HepG2 (cell line): ENCODE measurements around the gene DAPK1. TPM values are rescaled to one million over a fixed set of nuclear protein-coding genes. Genes with fewer than 3 reads are reported as not detected.

Experiments
- ATF7-NPFF ChIP-seq: sonication (generic); formaldehyde crosslinking; IDR thresholded peaks from 2 replicates; pipeline ENCODE4 v1.8.1; 2023; ENCODE audit warnings: mild to moderate bottlenecking, low read depth, missing genetic modification reagents, moderate library complexity
- FOSL2 ChIP-seq: sonication (generic); formaldehyde crosslinking; IDR thresholded peaks from 2 replicates; pipeline ENCODE4 v1.4.0; 2020; ENCODE audit warnings: missing genetic modification reagents
- HDAC1 ChIP-seq: sonication (generic); formaldehyde crosslinking; IDR thresholded peaks from 2 replicates; pipeline ENCODE4 v1.5.1; 2020; ENCODE audit warnings: mild to moderate bottlenecking, missing genetic modification reagents
- KMT2B ChIP-seq: IDR thresholded peaks from 2 replicates; pipeline ENCODE4 v1.6.1; 2016; ENCODE audit warnings: missing genetic modification reagents, missing compliant biosample characterization
- MTA3 ChIP-seq: sonication (generic); formaldehyde crosslinking; IDR thresholded peaks from 2 replicates; pipeline ENCODE4 v1.4.0; 2020; ENCODE audit warnings: missing genetic modification reagents
- NCOA5 ChIP-seq: sonication (generic); formaldehyde crosslinking; IDR thresholded peaks from 2 replicates; pipeline ENCODE4 v1.4.0; 2020; ENCODE audit warnings: missing genetic modification reagents
- NFYC ChIP-seq: IDR thresholded peaks from 2 replicates; pipeline ENCODE4 v1.6.1; 2016; ENCODE audit warnings: missing genetic modification reagents, missing compliant biosample characterization
- PAF1 ChIP-seq: IDR thresholded peaks from 2 replicates; pipeline ENCODE4 v1.6.1; 2016; ENCODE audit warnings: missing genetic modification reagents, missing compliant biosample characterization
- PHF8 ChIP-seq: sonication (generic); formaldehyde crosslinking; IDR thresholded peaks from 2 replicates; pipeline ENCODE4 v1.5.0; 2020; ENCODE audit warnings: missing genetic modification reagents
- TCF7 ChIP-seq: sonication (generic); IDR thresholded peaks from 2 replicates; pipeline ENCODE4 v1.6.1; 2016; ENCODE audit warnings: antibody characterized with exemption, low read depth
- WIZ ChIP-seq: sonication (generic); formaldehyde crosslinking; IDR thresholded peaks from 2 replicates; pipeline ENCODE4 v1.5.1; 2020; ENCODE audit warnings: mild to moderate bottlenecking, missing genetic modification reagents
- ZBTB21 ChIP-seq: sonication (generic); formaldehyde crosslinking; IDR thresholded peaks from 2 replicates; pipeline ENCODE4 v1.4.0; 2020; ENCODE audit warnings: missing genetic modification reagents
- ZBTB42 ChIP-seq: sonication (generic); formaldehyde crosslinking; IDR thresholded peaks from 2 replicates; pipeline ENCODE4 v1.5.0; 2020; ENCODE audit warnings: mild to moderate bottlenecking, missing genetic modification reagents
- ZFP82 ChIP-seq: sonication (generic); formaldehyde crosslinking; IDR thresholded peaks from 2 replicates; pipeline ENCODE4 v1.5.1; 2020; ENCODE audit warnings: mild to moderate bottlenecking, missing genetic modification reagents, borderline replicate concordance
- ZNF350 ChIP-seq: sonication (generic); formaldehyde crosslinking; IDR thresholded peaks from 2 replicates; pipeline ENCODE4 v1.4.0; 2020; ENCODE audit warnings: mild to moderate bottlenecking, low read depth, missing genetic modification reagents, borderline replicate concordance
- ZNF510 ChIP-seq: sonication (generic); formaldehyde crosslinking; IDR thresholded peaks from 2 replicates; pipeline ENCODE4 v1.4.0; 2020; ENCODE audit warnings: low read depth, mild to moderate bottlenecking, missing genetic modification reagents
- ZNF644 ChIP-seq: IDR thresholded peaks from 2 replicates; pipeline ENCODE4 v1.6.1; 2016; ENCODE audit warnings: low read depth
- ZNF720 ChIP-seq: sonication (generic); formaldehyde crosslinking; IDR thresholded peaks from 2 replicates; pipeline ENCODE4 v1.4.0; 2020; ENCODE audit warnings: missing genetic modification reagents
- polyA plus RNA-seq, 8 experiments: library from polyadenylated mRNA; depleted of rRNA in 3 of 8; stranded (reverse) in 7 of 8; unstranded in 1 of 8; fragments of >200 nt; fragmentation: Illumina TruSeq in 4 of 8; extraction: Trizol in 4 of 8; gene quantifications; 2 replicates each; pipeline versions ENCODE4 v1.2.1 to v1.2.3, GENCODE V29; 2011 to 2016; ENCODE audit warnings: low read depth in 4 of 8, missing spikeins in 1 of 8, mixed read lengths in 1 of 8; ENCODE audit not compliant: insufficient read depth in 1 of 8
- total RNA-seq, 5 experiments: library from RNA; depleted of rRNA; stranded (reverse); fragments of >200 nt; fragmentation: Illumina TruSeq; extraction: Trizol; gene quantifications; 2 replicates each; pipeline ENCODE4 v1.2.3, GENCODE V29; 2016; ENCODE audit warnings: low read depth in 1 of 5
- TF ChIP-seq, protein P1 (sequence below): sonication (generic); formaldehyde crosslinking; IDR thresholded peaks from 2 replicates; pipeline ENCODE4 v1.4.0; 2020; ENCODE audit warnings: low read depth, mild to moderate bottlenecking, missing genetic modification reagents
- TF ChIP-seq, protein P2 (sequence below): IDR thresholded peaks from 2 replicates; pipeline ENCODE4 v1.6.1; 2016; ENCODE audit warnings: mild to moderate bottlenecking, missing biosample characterization, missing genetic modification reagents
- TF ChIP-seq, protein P3 (sequence below): sonication (generic); formaldehyde crosslinking; IDR thresholded peaks from 2 replicates; pipeline ENCODE4 v1.8.0; 2022; ENCODE audit warnings: mild to moderate bottlenecking, missing genetic modification reagents, moderate library complexity
- TF ChIP-seq, protein P4 (sequence below): sonication (generic); formaldehyde crosslinking; IDR thresholded peaks from 2 replicates; pipeline ENCODE4 v1.5.0; 2020; ENCODE audit warnings: mild to moderate bottlenecking, low read depth, missing genetic modification reagents, borderline replicate concordance
- TF ChIP-seq, protein P5 (sequence below): sonication (generic); formaldehyde crosslinking; IDR thresholded peaks from 2 replicates; pipeline ENCODE4; 2020; ENCODE audit warnings: missing genetic modification reagents, mild to moderate bottlenecking, borderline replicate concordance
- TF ChIP-seq, protein P6 (sequence below): sonication (generic); formaldehyde crosslinking; IDR thresholded peaks from 2 replicates; pipeline ENCODE4 v1.5.0; 2020; ENCODE audit warnings: missing genetic modification reagents

The DAPK1 gene
- total and polyA plus RNA-seq, 2 of the 13 experiments (the other 11 are each of a cell fraction or from before 2014, with no cell fraction given), result 35.7 to 35.9 TPM

DNA sequence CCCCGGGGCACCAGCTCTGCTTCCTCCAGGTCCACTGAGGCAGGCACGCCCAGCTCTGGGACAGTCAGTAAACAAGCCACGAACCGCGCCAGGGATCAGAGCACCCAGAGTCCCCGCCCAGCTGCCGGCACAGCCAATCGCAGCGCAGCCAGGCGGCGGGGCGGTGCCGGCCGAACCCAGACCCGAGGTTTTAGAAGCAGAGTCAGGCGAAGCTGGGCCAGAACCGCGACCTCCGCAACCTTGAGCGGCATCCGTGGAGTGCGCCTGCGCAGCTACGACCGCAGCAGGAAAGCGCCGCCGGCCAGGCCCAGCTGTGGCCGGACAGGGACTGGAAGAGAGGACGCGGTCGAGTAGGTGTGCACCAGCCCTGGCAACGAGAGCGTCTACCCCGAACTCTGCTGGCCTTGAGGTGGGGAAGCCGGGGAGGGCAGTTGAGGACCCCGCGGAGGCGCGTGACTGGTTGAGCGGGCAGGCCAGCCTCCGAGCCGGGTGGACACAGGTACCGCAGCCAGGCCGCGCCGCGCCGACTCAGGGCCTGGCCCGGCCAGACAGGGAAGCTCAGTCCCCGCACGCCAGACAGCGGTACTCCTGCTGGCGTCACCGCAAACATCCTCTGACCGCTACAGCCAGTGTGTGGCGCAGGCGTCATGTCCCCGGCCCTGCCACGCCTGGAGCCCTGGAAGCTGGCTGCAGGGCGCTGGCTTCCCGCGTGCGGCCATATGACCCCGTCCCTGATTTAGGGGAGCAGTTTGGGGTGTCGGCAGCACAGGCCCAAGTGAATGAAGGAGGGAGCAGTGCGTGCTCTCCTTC is 228.4 kb downstream of the DAPK1 start, which contains the start of gene CTSL (continued):
- TF ChIP-seq ZBTB21 (CRISPR knock-in tag) (peak; percentile 85), ZNF644 (CRISPR knock-in tag) (no peak), TCF7 (no peak), KMT2B (CRISPR knock-in tag) (peak; percentile 56; the same call in 1 of the 2 replicates), MTA3 (no peak), NFYC (CRISPR knock-in tag) (peak; percentile 58), FOSL2 (CRISPR knock-in tag) (peak; percentile 61; the same call in 1 of the 2 replicates), HDAC1 (CRISPR knock-in tag) (peak; percentile 80), ZNF350 (CRISPR knock-in tag) (peak; percentile 95; the same call in 1 of the 2 replicates), ZBTB42 (CRISPR knock-in tag) (no peak; the same call in 1 of the 2 replicates), ZFP82 (peak; percentile 67; the same call in 1 of the 2 replicates), PHF8 (peak; percentile 98), NCOA5 (no peak), ZNF510 (CRISPR knock-in tag) (no peak; the same call in 1 of the 2 replicates), ATF7-NPFF (peak; percentile 90; the same call in 1 of the 2 replicates), PAF1 (CRISPR knock-in tag) (no peak), WIZ (CRISPR knock-in tag) (peak; percentile 90), ZNF720 (CRISPR knock-in tag) (no peak)
- TF ChIP-seq, protein P1, sequence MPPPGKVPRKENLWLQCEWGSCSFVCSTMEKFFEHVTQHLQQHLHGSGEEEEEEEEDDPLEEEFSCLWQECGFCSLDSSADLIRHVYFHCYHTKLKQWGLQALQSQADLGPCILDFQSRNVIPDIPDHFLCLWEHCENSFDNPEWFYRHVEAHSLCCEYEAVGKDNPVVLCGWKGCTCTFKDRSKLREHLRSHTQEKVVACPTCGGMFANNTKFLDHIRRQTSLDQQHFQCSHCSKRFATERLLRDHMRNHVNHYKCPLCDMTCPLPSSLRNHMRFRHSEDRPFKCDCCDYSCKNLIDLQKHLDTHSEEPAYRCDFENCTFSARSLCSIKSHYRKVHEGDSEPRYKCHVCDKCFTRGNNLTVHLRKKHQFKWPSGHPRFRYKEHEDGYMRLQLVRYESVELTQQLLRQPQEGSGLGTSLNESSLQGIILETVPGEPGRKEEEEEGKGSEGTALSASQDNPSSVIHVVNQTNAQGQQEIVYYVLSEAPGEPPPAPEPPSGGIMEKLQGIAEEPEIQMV (CRISPR knock-in tag), result no peak
- TF ChIP-seq, protein P2, sequence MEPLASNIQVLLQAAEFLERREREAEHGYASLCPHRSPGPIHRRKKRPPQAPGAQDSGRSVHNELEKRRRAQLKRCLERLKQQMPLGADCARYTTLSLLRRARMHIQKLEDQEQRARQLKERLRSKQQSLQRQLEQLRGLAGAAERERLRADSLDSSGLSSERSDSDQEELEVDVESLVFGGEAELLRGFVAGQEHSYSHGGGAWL (CRISPR knock-in tag), result no peak; the same call in none of the 2 replicates
- TF ChIP-seq, protein P3, sequence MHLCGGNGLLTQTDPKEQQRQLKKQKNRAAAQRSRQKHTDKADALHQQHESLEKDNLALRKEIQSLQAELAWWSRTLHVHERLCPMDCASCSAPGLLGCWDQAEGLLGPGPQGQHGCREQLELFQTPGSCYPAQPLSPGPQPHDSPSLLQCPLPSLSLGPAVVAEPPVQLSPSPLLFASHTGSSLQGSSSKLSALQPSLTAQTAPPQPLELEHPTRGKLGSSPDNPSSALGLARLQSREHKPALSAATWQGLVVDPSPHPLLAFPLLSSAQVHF (CRISPR knock-in tag), result peak; percentile 62; the same call in 1 of the 2 replicates
- TF ChIP-seq, protein P4, sequence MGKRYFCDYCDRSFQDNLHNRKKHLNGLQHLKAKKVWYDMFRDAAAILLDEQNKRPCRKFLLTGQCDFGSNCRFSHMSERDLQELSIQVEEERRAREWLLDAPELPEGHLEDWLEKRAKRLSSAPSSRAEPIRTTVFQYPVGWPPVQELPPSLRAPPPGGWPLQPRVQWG, result no peak
- TF ChIP-seq, protein P5, sequence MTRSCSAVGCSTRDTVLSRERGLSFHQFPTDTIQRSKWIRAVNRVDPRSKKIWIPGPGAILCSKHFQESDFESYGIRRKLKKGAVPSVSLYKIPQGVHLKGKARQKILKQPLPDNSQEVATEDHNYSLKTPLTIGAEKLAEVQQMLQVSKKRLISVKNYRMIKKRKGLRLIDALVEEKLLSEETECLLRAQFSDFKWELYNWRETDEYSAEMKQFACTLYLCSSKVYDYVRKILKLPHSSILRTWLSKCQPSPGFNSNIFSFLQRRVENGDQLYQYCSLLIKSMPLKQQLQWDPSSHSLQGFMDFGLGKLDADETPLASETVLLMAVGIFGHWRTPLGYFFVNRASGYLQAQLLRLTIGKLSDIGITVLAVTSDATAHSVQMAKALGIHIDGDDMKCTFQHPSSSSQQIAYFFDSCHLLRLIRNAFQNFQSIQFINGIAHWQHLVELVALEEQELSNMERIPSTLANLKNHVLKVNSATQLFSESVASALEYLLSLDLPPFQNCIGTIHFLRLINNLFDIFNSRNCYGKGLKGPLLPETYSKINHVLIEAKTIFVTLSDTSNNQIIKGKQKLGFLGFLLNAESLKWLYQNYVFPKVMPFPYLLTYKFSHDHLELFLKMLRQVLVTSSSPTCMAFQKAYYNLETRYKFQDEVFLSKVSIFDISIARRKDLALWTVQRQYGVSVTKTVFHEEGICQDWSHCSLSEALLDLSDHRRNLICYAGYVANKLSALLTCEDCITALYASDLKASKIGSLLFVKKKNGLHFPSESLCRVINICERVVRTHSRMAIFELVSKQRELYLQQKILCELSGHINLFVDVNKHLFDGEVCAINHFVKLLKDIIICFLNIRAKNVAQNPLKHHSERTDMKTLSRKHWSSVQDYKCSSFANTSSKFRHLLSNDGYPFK (CRISPR knock-in tag), result peak; percentile 75; the same call in 1 of the 2 replicates
- TF ChIP-seq, protein P6, sequence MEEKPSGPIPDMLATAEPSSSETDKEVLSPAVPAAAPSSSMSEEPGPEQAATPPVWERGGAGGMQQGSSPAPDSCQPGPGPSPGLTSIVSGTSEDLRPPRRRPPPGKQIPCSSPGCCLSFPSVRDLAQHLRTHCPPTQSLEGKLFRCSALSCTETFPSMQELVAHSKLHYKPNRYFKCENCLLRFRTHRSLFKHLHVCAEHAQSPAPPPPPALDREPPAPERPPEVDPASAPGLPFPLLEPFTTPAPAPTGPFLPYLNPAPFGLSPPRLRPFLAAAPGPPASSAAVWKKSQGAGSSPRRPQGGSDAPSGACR (CRISPR knock-in tag), result 0 out of 2 replicates have a peak, but pooled peaks have one; percentile 37
